Natural killer cell (primary cell): ENCODE measurements around the gene ZNF414. TPM values are rescaled to one million over a fixed set of nuclear protein-coding genes. Genes with fewer than 3 reads are reported as not detected.

ENCODE experiments used
- ATAC-seq, 3 donors: fragments of 150-1000 bp in 2 of 3; fragments of 200-7000 bp in 1 of 3; cut with Tn5 transposase; 1 replicate in 1 of 3; 2 replicates in 2 of 3; pipeline ENCODE4 v1.10.0; 2021; ENCODE audit warnings: mild to moderate bottlenecking in 2 of 3, moderate library complexity in 2 of 3
- DNase-seq, 2 donors: peaks; one replicate each; pipeline versions ENCODE4 v3.0.0 to v3.0.0-alpha.2; 2013 to 2021; ENCODE audit warnings: mixed read lengths in 1 of 2
- H3K27ac ChIP-seq: one replicate; pipeline ENCODE4 v1.5.1; 2013; ENCODE audit warnings: mild to moderate bottlenecking, low read length
- H3K27me3 ChIP-seq: one replicate; pipeline ENCODE4 v1.6.1; 2013; ENCODE audit warnings: low read length; ENCODE audit not compliant: control insufficient read depth, insufficient read depth
- H3K36me3 ChIP-seq: one replicate; pipeline ENCODE4 v1.6.1; 2013; ENCODE audit warnings: low read length; ENCODE audit not compliant: control insufficient read depth, insufficient read depth
- H3K4me1 ChIP-seq: one replicate; pipeline ENCODE4 v1.6.1; 2013; ENCODE audit warnings: low read length; ENCODE audit not compliant: control insufficient read depth, insufficient read depth
- H3K4me3 ChIP-seq: one replicate; pipeline ENCODE4 v1.5.1; 2013; ENCODE audit warnings: low read length
- H3K9me3 ChIP-seq: one replicate; pipeline ENCODE4 v1.6.1; 2013; ENCODE audit warnings: low read length; ENCODE audit not compliant: control insufficient read depth, insufficient read depth
- H3K27ac Mint-ChIP-seq, 2 donors: one replicate each; pipeline ENCODE4 v1.8.0; 2022; ENCODE audit warnings: mild to moderate bottlenecking in 2 of 2, mixed read lengths in 2 of 2, moderate library complexity in 1 of 2
- H3K27me3 Mint-ChIP-seq, 2 donors: one replicate each; pipeline ENCODE4 v1.8.0; 2022; ENCODE audit warnings: low read depth in 2 of 2, mixed read lengths in 2 of 2
- H3K36me3 Mint-ChIP-seq: one replicate; pipeline ENCODE4 v1.8.0; 2022; ENCODE audit warnings: mixed read lengths
- H3K4me1 Mint-ChIP-seq, 2 donors: one replicate each; pipeline ENCODE4 v1.8.0; 2022; ENCODE audit warnings: mixed read lengths in 2 of 2
- H3K4me3 Mint-ChIP-seq: one replicate; pipeline ENCODE4 v1.8.0; 2022; ENCODE audit warnings: mild to moderate bottlenecking, moderate library complexity, mixed read lengths
- H3K9me3 Mint-ChIP-seq, 2 donors: one replicate each; pipeline ENCODE4 v1.8.0; 2022; ENCODE audit warnings: mixed read lengths in 2 of 2
- WGBS: methylation state at CpG from one replicate; pipeline ENCODE4 v1.1.7; 2013; ENCODE audit warnings: missing lambda C conversion rate; ENCODE audit not compliant: insufficient coverage; 5-methylcytosine and 5-hydroxymethylcytosine counted together
- intact Hi-C: fragments of 100-400 bp; cut with micrococcal nuclease; formaldehyde crosslinking; loops from one replicate; pipeline ENCODE4 v1.14.2; 2022
- total RNA-seq, 4 donors: library from RNA; stranded (reverse); fragments of 120-200 nt in 1 of 4; gene quantifications; one replicate each; pipeline versions ENCODE4 v1.2.3 to v1.2.4, GENCODE V29; 2013 to 2022
- TF ChIP-seq, protein P1 (sequence below): fragments of 200-600 bp; IDR thresholded peaks from one replicate; pipeline ENCODE4 v1.8.0; 2022; ENCODE audit warnings: antibody characterized with exemption

ZNF414 gene
- total RNA-seq, 3 donors from 2014 or later (not counting 1 experiment from before 2014, with no cell fraction given): 42.1 to 46.4 (median 42.3) TPM

GRCh38 chr19:8504919-8505318 is 9.0 kb downstream of the ZNF414 start:
- ATAC-seq (no peak), DNase-seq (no peak)
- 80% methylated on average over 6 of the region's 6 CpGs for WGBS
- Histone ChIP-seq H3K9me3 (no peaks in the 10 kb centered on the region), H3K4me1 (peaks cover 69% of the 10 kb centered on the region), H3K36me3 (no peaks in the 10 kb centered on the region), H3K27ac (no peak overlapping the region), H3K4me3 (no peak overlapping the region), H3K27me3 (no peaks in the 10 kb centered on the region)
- TF ChIP-seq, protein P1, sequence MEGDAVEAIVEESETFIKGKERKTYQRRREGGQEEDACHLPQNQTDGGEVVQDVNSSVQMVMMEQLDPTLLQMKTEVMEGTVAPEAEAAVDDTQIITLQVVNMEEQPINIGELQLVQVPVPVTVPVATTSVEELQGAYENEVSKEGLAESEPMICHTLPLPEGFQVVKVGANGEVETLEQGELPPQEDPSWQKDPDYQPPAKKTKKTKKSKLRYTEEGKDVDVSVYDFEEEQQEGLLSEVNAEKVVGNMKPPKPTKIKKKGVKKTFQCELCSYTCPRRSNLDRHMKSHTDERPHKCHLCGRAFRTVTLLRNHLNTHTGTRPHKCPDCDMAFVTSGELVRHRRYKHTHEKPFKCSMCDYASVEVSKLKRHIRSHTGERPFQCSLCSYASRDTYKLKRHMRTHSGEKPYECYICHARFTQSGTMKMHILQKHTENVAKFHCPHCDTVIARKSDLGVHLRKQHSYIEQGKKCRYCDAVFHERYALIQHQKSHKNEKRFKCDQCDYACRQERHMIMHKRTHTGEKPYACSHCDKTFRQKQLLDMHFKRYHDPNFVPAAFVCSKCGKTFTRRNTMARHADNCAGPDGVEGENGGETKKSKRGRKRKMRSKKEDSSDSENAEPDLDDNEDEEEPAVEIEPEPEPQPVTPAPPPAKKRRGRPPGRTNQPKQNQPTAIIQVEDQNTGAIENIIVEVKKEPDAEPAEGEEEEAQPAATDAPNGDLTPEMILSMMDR: no peak
- Mint-ChIP-seq H3K4me1 (peaks cover 17 to 39% of the 10 kb centered on the region in 2 donors), H3K27me3 (no peaks in the 10 kb centered on the region), H3K36me3 (no peaks in the 10 kb centered on the region), H3K27ac (no peak overlapping the region), H3K9me3 (no peaks in the 10 kb centered on the region), H3K4me3 (peak overlapping the region; percentile 52)
- intact Hi-C loops: loop anchor here (10.0 kb wide), 1 partner anchor 60 kb away; the partner anchor contains the start of gene HNRNPM

GRCh38 chr19:8504171-8504570 is 9.8 kb downstream of the ZNF414 start:
- Mint-ChIP-seq H3K27me3 (no peaks in the 10 kb centered on the region), H3K4me3 (peak overlapping the region; percentile 66), H3K9me3 (no peaks in the 10 kb centered on the region), H3K27ac (peak overlapping the region in 1 of 2 donors; percentile 44), H3K4me1 (peaks cover 17 to 42% of the 10 kb centered on the region in 2 donors), H3K36me3 (no peaks in the 10 kb centered on the region)
- peaks cover 75% of the 10 kb centered on the region for H3K4me1 ChIP-seq
- H3K27ac ChIP-seq: no peak overlapping the region
- TF ChIP-seq, protein P1: no peak
- 42% methylated on average over 7 of the region's 7 CpGs for WGBS
- no peaks in the 10 kb centered on the region for H3K27me3 ChIP-seq
- ATAC-seq (peak in 1 of 3 donors; percentile 72), DNase-seq (no peak)
- no peaks in the 10 kb centered on the region for H3K9me3 ChIP-seq
- H3K4me3 ChIP-seq: no peak overlapping the region
- intact Hi-C loops: loop anchor here (10.0 kb wide), 1 partner anchor 59 kb away; the partner anchor contains the start of gene HNRNPM
- no peaks in the 10 kb centered on the region for H3K36me3 ChIP-seq

DNA sequence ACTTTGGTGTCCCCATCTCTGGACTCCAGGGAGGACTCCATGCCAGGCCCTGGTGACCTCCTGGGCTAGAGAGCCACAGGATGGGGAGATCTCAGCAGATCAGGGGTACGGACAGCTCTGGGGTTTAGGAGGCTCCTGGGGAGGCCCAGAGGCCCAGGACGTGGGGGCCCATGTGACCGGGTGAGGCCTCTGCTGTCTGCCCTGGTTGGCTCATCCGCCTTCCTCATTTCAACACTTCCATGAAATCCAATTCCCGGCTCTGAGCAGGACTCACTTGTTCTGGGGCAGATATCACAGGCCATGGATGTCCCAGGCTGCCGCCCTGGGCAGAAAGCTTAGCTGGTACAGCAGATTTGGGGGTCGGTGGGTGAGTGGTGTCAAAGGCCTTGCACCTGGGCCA is 10.5 kb downstream of the ZNF414 start:
- WGBS: 95% methylated on average over 7 of the region's 7 CpGs
- DNase-seq: no peak
- Mint-ChIP-seq H3K27ac (no peak overlapping the region), H3K9me3 (no peaks in the 10 kb centered on the region), H3K27me3 (no peaks in the 10 kb centered on the region), H3K36me3 (no peaks in the 10 kb centered on the region), H3K4me3 (peak overlapping the region; percentile 25), H3K4me1 (peaks cover 17 to 42% of the 10 kb centered on the region in 2 donors)
- peaks cover 75% of the 10 kb centered on the region for H3K4me1 ChIP-seq
- no peaks in the 10 kb centered on the region for H3K9me3 ChIP-seq
- H3K27me3 ChIP-seq: no peaks in the 10 kb centered on the region
- no peak overlapping the region for H3K27ac ChIP-seq
- no peaks in the 10 kb centered on the region for H3K36me3 ChIP-seq
- intact Hi-C loops: loop anchor here (10.0 kb wide), 1 partner anchor 59 kb away; the partner anchor contains the start of gene HNRNPM
- no peak for ATAC-seq
- TF ChIP-seq, protein P1: no peak
- H3K4me3 ChIP-seq: no peak overlapping the region

DNA sequence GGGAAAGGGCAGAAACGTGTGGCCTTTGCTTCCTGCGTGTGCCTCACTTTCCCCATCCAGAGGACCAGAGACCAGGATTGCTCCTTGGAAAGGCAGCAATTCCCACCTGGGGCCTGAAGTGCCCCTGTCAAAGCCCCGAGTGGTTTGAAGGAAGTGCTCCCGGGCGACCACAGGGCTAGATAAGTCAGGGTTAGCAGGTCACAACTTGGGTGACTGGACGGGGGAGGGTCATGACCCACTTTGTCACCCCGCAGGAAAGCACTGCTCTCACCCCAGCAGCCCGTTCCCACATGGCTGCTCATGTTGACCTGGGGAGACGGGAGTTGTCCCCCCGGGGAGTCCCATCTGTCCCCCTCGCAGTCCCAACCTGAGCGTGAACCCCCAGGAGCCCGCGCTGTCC is 12.0 kb downstream of the ZNF414 start:
- WGBS: 35% methylated on average over 14 of the region's 14 CpGs
- DNase-seq (no peak), ATAC-seq (peak; percentile 35 to 46 (median 39))
- Mint-ChIP-seq H3K27ac (no peak overlapping the region), H3K27me3 (no peaks in the 10 kb centered on the region), H3K9me3 (no peaks in the 10 kb centered on the region), H3K4me3 (peak overlapping the region; percentile 65), H3K36me3 (no peaks in the 10 kb centered on the region), H3K4me1 (peaks cover 17 to 42% of the 10 kb centered on the region in 2 donors)
- intact Hi-C loops: loop anchor here (10.0 kb wide), 1 partner anchor 57 kb away; the partner anchor contains the start of gene HNRNPM
- H3K27me3 ChIP-seq: no peaks in the 10 kb centered on the region
- H3K4me3 ChIP-seq: peak overlapping the region; percentile 10
- TF ChIP-seq, protein P1: no peak
- H3K9me3 ChIP-seq: no peaks in the 10 kb centered on the region
- H3K4me1 ChIP-seq: peaks cover 75% of the 10 kb centered on the region
- H3K36me3 ChIP-seq: no peaks in the 10 kb centered on the region
- no peak overlapping the region for H3K27ac ChIP-seq
